ENCODE results near the gene RAI1.

RAI1 gene

DNA sequence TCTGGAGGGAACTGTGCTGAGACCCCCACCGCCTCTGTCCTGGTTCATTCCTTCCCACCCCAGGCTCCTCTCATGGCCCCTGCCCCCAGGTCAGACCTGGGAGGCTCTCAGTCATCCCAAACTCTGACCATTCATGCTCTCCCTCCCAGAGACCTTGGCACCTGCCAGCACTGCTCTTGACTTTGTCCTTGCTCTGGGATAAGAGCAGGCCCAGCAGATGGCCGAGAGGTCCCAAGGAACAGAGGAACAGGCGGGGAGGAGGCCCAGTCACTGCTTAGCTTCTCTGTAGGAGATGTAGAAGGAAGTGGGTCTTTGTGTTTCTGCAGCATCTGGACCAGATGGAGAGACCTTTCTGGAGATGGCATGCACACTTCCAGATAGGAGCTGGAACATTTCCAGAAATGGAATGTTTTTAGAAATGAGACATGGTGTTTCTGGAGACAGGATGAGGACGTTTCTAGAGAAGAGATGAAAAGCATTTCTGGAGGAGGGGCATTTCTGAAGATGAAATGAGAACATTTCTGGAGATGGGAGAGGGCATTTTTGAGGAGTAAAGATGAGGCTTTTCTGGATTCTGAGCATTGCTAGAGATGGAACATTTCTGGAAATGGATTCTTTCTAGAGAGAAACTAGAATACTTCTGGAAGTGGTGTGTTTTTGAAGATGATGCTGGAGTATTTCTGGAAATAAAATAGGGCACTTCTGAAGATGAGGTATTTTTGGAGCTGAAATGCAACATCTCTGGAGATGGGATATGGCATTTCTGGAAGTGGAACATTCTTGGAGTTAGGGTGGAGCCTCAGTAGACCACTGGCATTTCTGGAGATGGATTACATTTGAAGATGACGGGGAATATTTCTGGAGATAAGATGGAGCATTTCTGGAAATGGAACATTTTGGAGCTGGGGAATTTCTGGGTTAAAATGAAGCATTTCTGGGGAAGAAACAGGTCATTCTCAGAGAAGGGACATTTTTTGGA lies 55.2 kb downstream of the RAI1 start:
- FAIRE-seq: no peak

DNA sequence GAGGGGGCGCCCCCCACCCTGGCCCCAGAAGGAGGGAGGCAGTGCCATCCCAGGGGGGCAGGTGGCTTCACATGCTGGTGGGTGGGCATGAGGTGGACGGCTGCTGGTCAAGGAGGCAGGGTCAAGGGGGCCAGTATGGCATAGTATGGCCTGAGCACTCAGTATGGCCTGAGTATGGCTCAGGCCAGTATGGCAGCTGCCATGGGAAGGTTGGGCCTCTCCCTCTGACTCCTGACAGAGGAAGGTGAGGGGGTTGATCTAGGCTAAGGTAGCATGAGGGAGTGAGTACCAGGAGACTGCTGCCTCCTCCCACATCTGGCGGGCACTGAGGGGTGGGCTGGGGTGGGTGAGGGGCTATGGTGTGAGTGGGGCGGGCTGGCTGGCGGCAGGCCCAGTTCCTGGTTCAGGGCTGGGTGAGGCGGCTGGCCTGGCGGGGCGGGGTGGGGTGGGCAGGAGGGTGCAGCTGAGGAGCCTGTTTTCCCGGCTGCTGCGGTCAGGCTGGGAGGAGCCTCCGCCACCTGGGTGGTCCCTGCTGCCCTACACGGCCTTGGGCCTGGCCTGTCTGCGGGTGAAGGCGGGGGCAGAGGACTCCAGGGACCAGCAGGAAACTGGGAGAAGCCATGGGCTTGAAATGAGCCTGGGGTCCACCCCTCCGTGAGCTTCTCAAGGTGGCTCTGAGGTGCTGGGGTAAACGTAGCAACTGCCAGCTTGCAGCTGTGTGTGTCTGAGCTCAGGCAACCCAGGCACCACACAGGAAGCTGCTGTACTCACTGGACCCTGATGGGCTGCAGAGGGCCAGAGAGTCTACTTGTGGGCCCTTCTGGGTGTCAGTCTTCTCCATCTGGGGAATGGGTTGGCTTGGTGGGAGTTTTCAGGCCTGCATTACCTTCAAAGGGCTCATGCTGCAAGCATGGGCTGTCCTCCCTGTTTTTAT lies 57.0 kb downstream of the RAI1 start:
- FAIRE-seq: no peak

DNA sequence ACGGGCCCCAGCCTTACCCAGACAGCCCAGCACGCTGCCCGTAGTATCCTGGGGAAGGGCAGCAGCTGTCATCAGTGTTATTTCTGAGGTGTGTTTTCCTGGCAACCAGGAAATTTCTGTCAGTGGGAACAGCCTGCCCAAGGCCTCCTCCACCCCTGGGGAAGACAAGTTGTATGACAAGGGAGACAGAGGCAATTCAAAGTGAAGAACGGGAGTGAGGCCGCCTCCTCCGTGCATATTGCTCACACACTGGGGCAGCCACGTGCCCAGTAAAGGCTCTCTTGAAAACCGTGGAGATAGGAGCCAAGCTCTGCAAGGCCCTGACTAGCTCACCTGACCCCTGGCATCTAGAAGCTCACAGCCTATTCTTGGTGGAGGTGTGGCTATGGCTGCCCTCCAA lies 57.6 kb downstream of the RAI1 start:
- no peak for FAIRE-seq

DNA sequence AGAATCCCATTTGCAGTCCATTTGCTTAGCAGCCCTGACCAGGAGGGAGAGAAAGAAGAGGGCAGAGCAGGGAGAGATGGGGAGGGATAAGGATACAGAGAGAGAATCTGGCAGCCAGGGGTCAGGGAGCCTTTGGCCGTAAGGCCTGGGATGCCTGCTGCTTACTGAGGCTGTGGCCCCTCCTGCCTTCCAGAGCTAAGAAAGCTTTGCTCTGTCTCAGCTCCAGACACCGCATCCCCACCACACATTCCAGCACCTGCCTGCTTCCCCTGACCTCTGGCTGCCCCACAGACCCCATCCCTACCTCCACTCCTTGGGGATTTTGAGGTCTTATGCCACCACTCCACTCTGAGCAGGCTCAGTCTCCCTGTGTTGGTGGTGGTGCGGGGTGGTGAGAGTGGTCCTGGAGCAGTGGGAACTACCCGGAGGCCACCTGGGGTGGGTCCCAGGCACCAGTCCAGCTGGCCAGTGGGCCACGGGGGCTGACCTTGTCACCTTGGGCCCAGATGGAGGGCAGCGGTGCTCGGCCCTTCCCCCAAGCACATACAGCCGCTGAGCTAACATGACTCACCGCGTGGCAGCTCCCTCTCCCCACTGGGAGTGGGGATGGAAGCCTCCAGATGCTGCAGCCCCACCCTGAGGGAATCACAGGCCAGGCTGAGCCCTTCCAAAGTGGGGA lies 58.3 kb downstream of the RAI1 start:
- FAIRE-seq: no peak

DNA sequence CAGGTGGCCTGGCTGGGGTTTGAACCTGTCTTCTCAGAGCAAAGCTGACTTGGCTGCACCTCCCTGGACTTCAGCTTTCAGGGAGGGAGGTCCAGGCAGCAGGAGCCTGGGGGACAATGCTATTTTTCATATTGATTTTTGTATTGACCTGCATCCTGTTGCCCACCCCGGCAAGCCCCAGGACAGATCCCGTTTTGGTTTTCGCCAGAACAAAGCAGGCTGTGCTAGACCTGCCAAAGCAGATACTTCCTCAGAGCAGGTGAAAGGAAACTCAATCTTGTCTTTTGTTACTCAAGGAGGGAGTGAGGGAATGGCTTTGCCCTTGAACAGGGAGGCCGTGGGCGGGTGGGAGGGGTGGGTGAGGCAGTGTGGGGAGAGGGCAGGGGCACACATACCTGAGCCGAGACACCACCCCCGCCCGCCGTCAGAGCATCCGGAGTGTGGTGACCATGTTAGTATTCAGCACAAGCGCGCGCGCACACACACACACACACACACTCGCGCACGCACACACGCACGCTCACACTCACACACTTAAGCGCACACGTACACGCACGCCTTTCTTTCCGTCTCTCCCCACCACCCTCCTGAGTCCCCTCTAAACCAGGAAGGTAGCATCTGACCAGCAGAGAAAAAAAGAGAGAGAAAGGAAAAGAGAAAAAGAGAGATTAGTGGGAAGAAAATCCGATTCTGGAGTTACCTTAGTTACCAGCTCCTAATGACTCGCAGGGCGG lies 59.5 kb downstream of the RAI1 start:
- FAIRE-seq: no peak

DNA sequence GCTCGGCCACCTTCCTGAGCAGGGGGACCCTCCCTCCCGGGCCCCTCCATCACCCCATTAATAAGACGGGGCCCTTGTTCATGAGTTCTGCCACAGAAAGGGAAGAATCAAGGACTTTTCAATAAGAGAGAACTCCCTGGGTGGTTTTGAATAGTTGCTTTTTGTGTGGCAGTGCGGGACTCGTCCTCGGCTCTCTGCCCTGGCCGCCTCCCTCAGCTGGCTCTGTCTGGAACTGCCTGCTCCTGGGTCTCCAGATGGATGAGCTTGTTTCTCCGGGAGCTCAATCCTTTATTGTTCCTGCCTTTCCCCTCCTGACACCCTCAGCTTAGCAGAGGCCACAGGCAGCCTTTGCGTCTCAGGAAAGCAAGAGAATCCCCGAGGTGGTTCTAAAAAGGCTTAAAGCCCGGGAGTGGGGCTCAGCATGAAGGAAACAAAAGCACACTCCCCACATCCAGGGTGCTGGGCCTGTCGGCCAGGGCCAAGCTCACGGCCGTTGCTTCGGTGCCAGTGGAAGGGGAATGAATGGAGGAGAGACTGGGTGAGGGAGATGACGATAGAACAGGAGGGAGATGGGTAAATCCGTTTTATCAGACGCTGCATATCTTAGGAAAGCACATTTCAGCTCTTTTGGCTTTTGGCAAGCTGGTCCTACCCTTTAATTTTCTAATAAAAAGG lies 60.2 kb downstream of the RAI1 start:
- no peak for FAIRE-seq

DNA sequence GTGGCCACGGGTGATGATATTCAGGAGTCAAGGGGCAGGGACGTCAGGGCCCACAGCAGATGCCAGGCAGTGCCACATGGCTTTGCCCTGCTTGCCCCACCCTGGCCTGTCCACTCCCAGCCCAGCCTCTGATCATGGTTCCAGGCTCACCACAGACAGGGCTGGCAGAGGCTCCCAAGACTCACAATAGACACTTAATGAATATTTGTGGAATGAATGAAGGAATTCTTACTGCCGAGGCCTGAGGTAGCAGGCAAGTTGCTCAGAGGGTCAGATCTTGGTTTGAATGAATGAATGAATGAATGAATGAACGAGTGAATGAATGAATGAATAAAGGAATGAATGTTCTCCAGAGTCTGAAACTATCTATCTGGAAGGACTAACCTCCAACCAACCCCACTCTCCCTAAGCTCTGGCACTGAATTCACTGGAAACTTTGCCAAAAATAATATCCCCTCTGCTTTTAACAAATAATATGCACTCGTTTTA lies 60.9 kb downstream of the RAI1 start:
- FAIRE-seq: no peak

DNA sequence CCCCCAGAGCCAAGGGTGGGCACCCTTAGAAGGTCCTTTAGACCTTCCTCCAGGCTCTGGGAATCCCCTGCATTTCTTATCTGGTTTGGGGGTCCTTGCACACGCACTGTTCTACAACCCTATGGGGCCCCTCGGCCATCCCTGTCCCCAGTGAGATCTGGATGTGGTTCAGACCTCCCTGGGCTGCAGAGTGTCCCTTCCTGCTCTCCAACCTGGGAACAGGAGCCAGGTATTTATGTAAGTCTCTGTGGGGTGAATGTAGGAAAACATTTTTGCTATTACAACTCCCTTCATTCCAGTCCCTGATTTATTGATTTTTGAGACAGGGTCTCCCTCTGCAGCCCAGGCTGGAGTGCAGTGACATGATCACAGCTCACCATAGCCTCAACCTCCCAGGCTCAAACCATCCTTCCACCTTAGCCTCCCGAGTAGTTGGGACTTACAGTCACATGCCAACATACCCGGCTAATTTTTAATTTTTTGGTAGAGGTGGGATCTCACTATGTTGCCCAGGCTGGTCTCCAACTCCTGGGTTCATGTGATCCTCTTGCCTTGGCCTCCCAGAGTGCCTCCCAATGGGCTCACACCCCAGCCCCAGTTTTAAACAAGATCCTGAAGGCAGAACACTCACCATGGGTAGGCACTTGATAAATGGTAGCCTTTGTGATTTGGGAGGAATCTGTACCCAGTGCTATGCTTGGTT lies 61.6 kb downstream of the RAI1 start:
- FAIRE-seq: no peak

DNA sequence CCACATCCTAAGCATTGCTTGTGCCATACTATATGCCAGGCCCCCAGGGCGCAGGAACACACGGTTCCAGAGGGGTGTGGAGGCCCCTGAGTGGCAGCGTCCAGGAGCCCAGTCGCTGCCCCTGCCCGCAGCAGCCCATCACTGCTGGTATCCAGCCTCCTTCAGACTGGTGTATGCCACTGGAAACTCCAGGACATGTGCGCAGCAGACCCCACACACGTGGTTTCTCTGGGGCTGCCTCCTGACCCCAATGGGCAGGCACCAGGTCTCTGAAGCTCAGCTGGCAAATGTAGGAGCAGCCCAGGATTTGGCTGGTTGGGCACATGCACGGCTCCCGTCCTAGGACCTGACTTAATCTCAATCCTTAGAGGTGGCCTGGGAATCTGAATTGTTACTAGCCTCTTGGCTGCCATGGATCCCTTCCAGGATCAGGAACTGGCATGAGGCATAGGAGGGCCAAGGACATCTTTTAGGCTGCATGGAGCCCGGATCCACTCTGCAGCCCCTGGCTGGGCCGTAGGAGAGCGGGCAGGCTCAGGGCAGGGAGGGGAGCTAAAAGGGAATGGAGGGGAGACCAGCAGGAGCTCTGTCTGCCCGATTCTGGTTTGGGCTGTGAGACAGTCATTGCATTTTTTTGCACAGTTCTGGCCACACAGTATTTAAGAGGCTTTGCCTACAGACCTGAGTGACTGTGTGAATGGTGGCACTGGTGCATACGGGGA lies 62.3 kb downstream of the RAI1 start:
- no peak for FAIRE-seq

DNA sequence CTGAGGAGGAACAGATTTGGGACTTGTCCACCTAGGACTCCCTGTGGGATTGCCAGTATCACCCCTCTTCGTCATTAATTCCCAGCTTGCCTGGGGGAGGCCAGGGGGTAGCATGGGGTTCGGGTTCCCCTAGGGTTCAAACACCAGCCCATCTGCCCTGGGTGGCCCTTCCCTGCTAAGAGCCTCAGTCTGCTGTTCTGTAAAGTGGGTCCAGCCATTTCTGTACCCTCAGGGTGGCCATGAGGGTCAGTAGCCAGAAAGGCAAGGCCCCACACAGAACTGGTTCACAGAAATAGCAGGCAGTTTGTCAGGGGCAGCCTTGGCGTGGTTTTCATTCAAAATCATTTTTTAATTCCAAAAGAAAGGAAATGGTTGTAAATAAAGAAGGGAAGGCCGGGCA lies 62.9 kb downstream of the RAI1 start:
- no peak for FAIRE-seq

DNA sequence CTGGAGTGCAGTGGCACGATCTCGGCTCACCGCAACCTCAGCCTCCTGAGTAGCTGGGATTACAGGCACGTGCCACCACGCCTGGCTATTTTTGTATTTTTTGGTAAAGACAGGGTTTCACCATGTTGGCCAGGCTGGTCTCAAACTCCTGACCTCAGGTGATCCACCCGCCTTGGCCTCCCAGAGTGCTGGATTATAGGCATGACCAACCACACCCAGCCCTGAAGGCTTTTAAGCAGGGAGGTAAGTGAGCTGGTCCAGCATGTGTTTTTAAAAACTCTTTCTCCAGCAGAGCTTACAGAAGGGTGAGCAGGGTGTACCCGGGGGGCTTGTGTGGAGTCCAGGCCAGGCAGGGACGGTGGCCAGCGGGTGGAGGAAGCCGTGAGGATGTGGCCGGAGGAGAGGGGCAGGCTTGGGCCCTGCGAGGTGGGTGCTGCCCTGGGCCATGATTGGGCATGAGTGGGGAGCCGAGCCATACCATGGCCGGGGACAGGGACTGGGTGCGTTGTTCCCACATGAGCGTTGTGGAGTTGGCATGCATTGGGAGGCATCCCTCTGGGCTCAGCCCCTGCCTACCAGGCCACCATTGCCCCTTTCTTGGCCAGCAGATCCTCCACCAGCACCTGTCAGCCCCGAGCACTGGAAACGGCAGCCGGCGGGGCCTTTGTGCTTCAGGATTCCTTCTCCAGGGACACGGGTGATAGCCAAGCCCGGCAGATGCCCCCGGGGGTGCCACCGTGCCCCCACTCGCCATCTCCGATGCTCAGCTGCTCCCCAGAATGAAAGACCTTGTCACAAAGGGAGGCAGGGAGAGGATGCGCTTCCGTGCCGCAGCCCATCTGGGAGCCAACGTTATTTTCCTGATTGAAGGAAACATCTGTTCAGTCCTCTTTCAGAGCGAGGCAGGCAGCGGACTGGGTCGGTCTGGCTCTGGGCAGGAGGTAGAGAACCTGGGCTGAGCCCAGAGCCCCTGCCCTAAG lies 64.5 kb downstream of the RAI1 start:
- FAIRE-seq: no peak

DNA sequence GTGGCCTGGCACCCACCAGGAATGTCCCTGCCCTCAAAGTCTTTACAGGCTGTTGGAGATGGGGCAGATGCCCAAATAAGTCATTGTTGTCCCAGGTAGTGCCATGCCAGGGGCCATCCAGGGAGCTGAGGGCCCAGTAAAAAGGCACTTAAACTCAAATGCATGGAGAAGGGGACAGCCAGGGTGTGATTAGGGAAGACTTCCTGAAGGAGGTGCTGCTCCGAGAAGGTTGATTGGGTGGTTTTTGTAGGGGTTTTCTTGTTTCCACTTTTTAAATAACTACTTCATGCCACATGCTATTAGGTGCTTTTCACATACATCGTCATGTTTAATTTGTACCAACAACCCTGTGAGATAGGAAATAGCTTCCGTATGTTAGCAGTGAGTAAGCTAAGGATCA lies 66.9 kb downstream of the RAI1 start:
- FAIRE-seq: no peak

DNA sequence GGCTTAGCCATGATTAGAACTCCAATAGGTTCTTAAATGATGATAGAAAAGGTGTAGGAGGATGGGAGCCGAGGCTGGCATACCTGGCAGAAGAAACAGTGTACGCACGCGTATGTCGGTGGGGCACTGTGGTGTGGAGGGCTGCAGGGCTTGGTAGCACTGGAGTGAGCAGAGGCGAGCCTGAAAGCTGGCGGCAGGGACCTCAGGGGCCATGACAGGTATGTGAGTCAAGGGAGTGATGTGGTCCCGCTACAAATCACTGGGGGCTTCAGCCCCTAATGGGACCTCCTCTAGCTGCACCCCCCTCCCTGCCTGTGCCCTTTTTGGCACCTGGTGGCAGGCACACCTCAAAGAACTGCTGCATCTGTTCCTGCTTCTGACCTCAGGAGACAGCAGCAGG lies 67.3 kb downstream of the RAI1 start:
- FAIRE-seq: no peak

DNA sequence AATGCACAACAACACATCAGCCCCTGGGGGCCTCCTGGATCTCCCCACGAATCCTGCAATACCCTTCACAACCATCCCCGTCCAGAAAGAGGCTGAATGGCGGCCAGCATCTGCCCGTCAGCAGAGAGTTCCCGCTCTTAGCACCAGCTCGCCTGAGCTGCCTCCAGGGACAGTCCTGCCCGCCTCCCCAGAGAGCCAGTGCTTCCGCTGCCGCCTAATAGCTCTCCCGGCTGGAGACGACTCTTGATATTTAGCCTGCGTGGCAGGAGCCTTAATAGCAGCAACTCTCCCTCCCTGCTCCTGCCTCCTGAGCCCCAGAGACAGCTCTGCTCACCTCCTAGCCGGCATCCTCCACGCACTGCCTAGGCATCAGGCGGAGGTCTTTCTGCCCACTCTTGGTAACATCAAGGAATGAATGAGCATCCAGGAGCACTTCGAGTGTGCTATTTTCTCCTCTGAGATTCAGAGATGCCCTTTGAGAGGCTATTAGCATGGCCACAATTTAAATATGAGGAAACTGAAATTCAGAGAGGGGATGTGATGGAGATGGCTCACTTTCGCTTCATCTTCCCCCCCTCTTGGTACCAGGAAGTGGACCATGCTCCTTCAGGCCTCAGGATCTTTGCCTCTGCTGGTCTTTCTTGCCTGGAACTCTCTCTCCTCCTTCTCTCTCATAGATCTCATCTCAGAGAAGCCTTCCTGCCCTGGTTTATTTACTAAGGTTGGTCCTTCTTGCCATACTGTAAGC lies 67.9 kb downstream of the RAI1 start:
- FAIRE-seq: no peak

DNA sequence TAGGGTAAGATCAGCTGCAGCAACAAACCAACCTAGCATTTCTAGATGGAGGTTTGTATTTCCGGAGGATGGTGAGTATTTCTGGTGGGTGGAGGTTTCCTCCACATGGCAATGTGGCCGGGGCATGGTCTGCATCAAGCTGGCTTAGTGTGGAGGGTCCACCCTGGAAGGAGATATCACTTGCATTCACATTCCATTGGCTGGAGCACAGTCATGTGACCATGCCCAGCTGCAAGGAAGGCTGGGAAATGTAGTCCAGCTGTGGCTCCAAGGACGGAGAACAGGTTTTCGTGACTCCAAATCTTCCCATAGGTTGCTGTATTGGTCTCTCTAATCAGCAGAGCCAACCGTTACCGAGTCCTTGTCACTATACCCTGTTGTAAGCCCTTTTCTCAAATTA lies 68.7 kb downstream of the RAI1 start:
- no peak for FAIRE-seq

DNA sequence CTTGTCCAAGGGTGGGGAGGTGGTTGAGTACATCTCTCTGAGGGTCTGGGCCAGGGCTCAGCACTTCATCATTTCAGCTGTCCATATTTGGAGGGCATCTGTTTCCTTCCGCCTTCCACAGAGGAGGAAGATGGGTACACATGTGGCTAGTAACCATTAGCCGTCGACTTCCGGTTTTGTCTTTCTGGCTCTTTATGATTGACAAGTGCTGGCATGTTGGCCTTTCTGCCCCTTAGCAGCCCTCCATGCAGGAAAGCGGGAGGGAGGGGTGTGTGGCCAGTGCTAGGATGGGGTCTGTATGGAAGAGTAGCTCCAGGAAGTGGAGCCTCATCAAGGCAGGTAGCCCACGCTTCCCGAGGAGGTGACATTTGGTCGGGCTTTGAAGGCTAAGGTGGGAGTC lies 69.6 kb downstream of the RAI1 start:
- no peak for FAIRE-seq

DNA sequence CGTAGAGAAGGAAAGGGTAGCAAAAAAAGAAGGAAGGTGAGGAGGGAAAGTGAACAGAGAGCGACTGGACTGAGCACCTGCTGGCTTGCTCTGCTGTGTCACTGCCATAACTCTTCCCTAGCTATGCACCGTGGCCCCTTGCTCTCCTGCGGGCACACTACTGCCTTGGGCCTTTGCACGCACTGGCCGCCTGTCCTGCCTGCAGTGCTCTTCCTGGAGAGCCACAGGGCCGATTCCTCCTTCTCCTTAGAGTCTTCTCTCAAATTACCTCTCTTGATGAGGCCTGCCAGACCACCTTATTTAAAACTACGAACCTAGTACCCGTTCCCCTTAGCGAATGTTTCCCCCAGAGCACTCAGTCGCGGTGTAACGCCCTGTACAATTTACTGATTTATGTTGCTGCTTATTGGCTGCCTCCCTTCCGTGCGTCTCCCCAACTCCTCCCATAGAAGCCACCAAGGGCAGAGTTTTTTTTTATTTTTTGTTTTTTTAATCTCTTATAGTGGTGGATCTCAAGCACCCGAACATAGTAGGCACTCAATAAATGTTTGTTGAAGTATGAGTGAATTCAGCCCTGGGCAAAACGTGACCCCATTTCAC lies 70.3 kb downstream of the RAI1 start:
- no peak for FAIRE-seq

Measured in TTC549 (cell line).